ENCODE results near the gene CTNND1.

DNA sequence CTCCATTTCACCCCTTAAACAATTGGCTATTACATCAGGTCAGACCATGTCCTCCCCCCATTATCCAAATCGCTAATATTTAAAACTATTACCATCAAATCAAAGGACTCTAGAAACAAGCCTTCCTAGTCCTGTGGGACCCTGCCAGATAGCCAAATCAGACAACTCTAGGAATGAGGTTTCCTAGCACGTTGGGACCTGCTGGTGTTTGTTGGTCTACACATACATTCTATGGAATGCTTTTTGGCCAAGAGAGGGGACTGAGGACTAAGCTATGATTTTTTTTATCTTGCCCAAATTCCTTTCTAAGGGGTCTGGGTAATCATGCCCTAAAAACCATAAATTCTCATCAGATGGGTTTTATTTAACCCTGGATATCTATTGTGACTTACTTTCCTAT, 34.4 kb upstream of the CTNND1 start:
- TF ChIP-seq, protein P1, sequence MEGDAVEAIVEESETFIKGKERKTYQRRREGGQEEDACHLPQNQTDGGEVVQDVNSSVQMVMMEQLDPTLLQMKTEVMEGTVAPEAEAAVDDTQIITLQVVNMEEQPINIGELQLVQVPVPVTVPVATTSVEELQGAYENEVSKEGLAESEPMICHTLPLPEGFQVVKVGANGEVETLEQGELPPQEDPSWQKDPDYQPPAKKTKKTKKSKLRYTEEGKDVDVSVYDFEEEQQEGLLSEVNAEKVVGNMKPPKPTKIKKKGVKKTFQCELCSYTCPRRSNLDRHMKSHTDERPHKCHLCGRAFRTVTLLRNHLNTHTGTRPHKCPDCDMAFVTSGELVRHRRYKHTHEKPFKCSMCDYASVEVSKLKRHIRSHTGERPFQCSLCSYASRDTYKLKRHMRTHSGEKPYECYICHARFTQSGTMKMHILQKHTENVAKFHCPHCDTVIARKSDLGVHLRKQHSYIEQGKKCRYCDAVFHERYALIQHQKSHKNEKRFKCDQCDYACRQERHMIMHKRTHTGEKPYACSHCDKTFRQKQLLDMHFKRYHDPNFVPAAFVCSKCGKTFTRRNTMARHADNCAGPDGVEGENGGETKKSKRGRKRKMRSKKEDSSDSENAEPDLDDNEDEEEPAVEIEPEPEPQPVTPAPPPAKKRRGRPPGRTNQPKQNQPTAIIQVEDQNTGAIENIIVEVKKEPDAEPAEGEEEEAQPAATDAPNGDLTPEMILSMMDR (IDR thresholded peaks at IDR 0.05; ENCODE audit: insufficient read depth, low read length, poor library complexity, severe bottlenecking) = no peak
- TF ChIP-seq EZH2phosphoT487 (conservative IDR thresholded peaks at IDR 0.05; ENCODE audit: low read length) = no peak

Data from SU-DHL-6 (cell line).